Measurements from ENCODE around the gene MAGEH1. TPM values are rescaled to one million over a fixed set of nuclear protein-coding genes. Genes with fewer than 3 reads are reported as not detected.

Gene MAGEH1
- total and polyA plus RNA-seq, 9 of the 15 experiments (the other 6 are each of a cell fraction or from before 2014, with no cell fraction given), result 3.7 to 14.9 (median 8.8) TPM

- Histone ChIP-seq H3K4me2 (ENCODE audit: insufficient read depth, low read length) (peak overlapping the region; percentile 60), H4K20me1 (replicated peaks; ENCODE audit: control insufficient read depth, insufficient read depth, low read length) (no peaks in the 10 kb centered on the region), H3K9ac (ENCODE audit: insufficient read depth in 1 of 2, low read depth in 2 of 2, low read length in 2 of 2) (peak overlapping the region; percentile 75 to 81), H3K27ac (ENCODE audit: extremely low read depth, low read depth, low read length) (peak overlapping the region; percentile 62; the same call in 2 of the 3 replicates), H2AFZ (ENCODE audit: low read depth, low read length) (peak overlapping the region; percentile 72), H3K27me3 (ENCODE audit: control insufficient read depth in 2 of 2, insufficient read depth in 2 of 2, low read length in 2 of 2) (no peaks in the 10 kb centered on the region), H3K4me3 (peak overlapping the region; percentile 61), H3K4me1 (replicated peaks in 1 of 2; ENCODE audit: control insufficient read depth in 2 of 2, insufficient read depth in 2 of 2, low read length in 2 of 2) (peaks cover 6 to 11% of the 10 kb centered on the region in 2 experiments; a peak in 4 of 5 replicates), H3K9me1 (ENCODE audit: control insufficient read depth, insufficient read depth, low read length) (no peaks in the 10 kb centered on the region), H3K36me3 (ENCODE audit: control insufficient read depth, insufficient read depth, low read length) (no peaks in the 10 kb centered on the region), H3K9me3 (replicated peaks; ENCODE audit: control insufficient read depth, insufficient read depth, low read depth, low read length) (no peaks in the 10 kb centered on the region), H3K79me2 (ENCODE audit: control insufficient read depth, insufficient read depth, low read length) (no peaks in the 10 kb centered on the region; the same call in 1 of the 3 replicates)
- ATAC-seq (peak; percentile 82; the same call in 2 of the 3 replicates), DNase-seq (ENCODE audit: extremely low read depth in 1 of 4, low spot score in 3 of 4) (peak in 3 of 4 experiments; percentile 71 to 72 (median 72)), FAIRE-seq (no peak)
- ChIA-PET CTCF (ENCODE audit: low intra/inter-chr PET ratio) (no interaction called here), POLR2A (no interaction called here)
- in situ Hi-C loops (cut with MboI), result no loop called here
- intact Hi-C loops (cut with micrococcal nuclease), result no loop called here
- 18% methylated on average over 6 of the region's 23 CpGs for WGBS (ENCODE audit: insufficient coverage, low coverage, missing lambda C conversion rate)
- TF ChIP-seq TSC22D4 (tag; IDR thresholded peaks at IDR 0.05) (no peak), ZNF76 (CRISPR knock-in tag; IDR thresholded peaks at IDR 0.05; ENCODE audit: borderline replicate concordance) (no peak), VEZF1 (CRISPR knock-in tag; IDR thresholded peaks at IDR 0.05) (peak; percentile 78), ZFX (CRISPR knock-in tag; IDR thresholded peaks at IDR 0.05) (peak; percentile 65), ZNF217 (CRISPR knock-in tag; IDR thresholded peaks at IDR 0.05) (no peak)
- BruUV-seq (replicated peaks), result TSS peak; percentile 69
Measured at GRCh38 chrX:55488006-55488592, 36.2 kb downstream of the MAGEH1 start.

Data from K562 (cell line).